Sigmoid colon (tissue), 4 donors: ENCODE results near the gene PCCB.

Experiments used
- EP300 ChIP-seq, 4 donors: sonication (generic); formaldehyde crosslinking; IDR thresholded peaks; one replicate each; pipeline ENCODE4 v1.6.1; 2017; ENCODE audit warnings: antibody characterized with exemption in 4 of 4
- TF ChIP-seq, protein P1 (sequence below), 4 experiments: fragments of 450-650 bp in 3 of 4; fragments of 200-600 bp in 1 of 4; IDR thresholded peaks; one replicate each; pipeline ENCODE4 v1.5.1; 2016 to 2019; ENCODE audit warnings: antibody characterized with exemption in 4 of 4, mild to moderate bottlenecking in 3 of 4, moderate library complexity in 2 of 4

DNA sequence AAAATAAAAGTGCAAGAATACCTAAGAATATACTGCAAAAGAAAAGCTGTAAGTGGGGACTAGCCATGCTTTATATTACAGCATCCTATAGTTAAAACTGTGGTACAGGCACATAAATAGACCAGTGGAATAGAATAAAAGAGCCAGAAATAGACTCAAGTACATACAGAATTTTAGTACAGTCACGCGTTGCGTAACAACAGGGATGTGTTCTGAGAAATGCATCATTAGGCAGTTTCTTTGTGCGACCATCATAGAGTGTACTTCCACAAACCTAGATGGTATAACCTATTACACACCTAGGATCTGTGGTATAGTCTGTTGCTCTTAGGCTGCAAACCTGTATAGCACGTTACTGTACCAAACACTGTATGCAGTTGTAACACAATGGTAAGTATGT is 61.8 kb downstream of the PCCB start:
- TF ChIP-seq EP300 (IDR thresholded peaks at IDR 0.05), result no peak
- TF ChIP-seq, protein P1, sequence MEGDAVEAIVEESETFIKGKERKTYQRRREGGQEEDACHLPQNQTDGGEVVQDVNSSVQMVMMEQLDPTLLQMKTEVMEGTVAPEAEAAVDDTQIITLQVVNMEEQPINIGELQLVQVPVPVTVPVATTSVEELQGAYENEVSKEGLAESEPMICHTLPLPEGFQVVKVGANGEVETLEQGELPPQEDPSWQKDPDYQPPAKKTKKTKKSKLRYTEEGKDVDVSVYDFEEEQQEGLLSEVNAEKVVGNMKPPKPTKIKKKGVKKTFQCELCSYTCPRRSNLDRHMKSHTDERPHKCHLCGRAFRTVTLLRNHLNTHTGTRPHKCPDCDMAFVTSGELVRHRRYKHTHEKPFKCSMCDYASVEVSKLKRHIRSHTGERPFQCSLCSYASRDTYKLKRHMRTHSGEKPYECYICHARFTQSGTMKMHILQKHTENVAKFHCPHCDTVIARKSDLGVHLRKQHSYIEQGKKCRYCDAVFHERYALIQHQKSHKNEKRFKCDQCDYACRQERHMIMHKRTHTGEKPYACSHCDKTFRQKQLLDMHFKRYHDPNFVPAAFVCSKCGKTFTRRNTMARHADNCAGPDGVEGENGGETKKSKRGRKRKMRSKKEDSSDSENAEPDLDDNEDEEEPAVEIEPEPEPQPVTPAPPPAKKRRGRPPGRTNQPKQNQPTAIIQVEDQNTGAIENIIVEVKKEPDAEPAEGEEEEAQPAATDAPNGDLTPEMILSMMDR (IDR thresholded peaks at IDR 0.05), result no peak
